NCI-H460 (cell line): ENCODE results near the gene TYRO3. TPM values are rescaled to one million over a fixed set of nuclear protein-coding genes. Genes with fewer than 3 reads are reported as not detected.

Experiments used
- DNase-seq: peaks from one replicate; pipeline ENCODE4 v3.0.0-alpha.2; 2016; ENCODE audit warnings: low read depth; ENCODE audit errors: extremely low read depth
- polyA plus RNA-seq: library from polyadenylated mRNA; depleted of rRNA; stranded (reverse); fragments of >200 nt; gene quantifications from 2 replicates; pipeline ENCODE4 v1.2.3, GENCODE V29; 2014; cell fraction: nucleus; rRNA removed
- total RNA-seq: library from RNA; depleted of rRNA; stranded (reverse); fragments of >200 nt; shearing (Covaris generic); gene quantifications from 2 replicates; pipeline ENCODE4 v1.2.3, GENCODE V29; 2014; rRNA removed

The TYRO3 gene
- 7.9 and 10.6 TPM in 2 replicates for total RNA-seq
- polyA plus RNA-seq, result 24.3 and 36.9 TPM in 2 replicates

DNA sequence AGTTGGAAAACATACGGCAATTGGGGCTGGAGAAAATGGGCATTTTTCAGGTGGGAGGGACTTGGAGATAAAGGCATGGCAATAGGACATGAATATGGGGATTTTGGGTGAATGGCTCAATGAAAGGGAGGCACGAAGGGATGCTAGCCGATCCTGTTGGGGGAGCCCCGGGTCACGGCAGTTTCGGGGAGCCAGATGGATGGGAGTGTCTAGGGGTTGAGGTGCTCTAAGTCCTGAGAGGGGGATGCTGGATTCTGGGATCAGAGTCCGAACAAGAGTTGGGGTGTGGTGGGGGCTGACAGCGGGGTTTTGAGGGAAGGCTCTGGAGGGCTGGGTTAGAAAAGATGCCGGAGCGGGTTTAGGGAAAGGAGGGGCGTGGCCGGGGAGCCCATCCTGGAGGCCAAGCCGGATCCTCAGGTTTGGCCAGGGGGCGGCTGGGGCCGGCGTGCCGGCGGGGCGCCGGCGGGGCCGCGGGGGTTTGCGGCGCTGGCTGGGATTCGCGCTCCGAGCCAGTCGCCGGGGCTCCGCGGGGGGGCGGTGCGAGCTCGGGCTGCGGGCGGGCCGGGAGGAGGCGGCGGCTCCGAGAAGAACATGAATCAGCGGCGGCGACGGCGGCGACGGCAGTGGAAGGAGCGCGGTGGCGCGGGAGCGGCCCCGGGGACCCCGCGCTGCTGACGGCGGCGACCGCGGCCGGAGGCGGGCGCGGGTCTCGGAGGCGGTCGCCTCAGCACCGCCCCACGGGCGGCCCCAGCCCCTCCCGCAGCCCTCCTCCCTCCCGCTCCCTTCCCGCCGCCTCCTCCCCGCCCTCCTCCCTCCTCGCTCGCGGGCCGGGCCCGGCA lies at the start of gene TYRO3:
TSS of gene TYRO3 (plus strand) at position 813 of the 839 bp plus-strand sequence. CDS start 46 bp downstream, outside the sequence.
- peak; percentile 36 for DNase-seq

DNA sequence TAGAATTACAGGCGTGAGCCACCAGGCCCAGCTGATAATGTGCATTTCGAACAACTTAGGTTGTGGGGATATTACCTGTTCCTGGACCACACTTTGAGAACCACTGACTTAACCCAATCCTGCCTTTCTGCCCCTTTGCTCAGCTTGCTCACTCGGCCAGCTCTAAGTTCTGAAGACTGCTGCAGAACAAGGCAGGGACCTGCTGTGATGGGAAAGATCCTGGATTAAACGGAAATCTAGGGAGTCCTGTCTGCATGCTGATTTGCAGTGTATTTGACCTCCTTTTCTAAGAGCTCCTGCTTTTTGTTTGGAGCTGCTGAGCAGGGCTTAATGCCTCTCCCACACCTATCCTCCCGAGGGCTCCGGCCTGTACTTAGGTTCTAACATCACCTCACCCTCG lies 48.3 kb upstream of the TYRO3 start:
- DNase-seq, result no peak

DNA sequence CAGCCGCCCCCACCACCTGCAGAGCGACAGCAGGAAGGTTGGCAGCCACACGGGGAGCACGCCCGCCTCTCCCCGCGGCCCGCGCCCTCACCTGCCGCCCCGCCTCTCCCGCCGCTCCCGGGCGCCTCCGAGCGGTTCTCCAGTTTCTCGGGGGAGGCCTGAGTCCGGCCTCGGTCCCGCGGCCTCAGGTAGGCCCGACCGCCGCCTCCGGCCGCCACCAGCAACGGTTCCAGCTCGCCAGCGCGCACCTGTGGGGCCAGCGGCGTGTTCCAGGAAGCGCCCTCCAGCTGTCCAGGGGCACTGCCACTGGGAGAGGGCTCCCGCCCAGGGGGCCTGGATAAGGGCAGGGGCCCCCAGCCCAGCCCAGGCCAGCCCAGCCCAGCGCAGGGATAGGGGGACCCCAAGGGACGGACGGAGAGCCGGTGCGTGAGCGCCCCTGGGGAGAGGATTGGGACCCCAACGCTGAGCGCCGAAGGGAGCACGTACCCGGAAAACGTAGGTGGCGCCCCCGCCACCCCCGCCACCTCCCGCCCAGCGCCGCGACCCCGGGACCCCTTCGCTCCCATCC lies 47.6 kb upstream of the TYRO3 start:
- DNase-seq, result no peak

DNA sequence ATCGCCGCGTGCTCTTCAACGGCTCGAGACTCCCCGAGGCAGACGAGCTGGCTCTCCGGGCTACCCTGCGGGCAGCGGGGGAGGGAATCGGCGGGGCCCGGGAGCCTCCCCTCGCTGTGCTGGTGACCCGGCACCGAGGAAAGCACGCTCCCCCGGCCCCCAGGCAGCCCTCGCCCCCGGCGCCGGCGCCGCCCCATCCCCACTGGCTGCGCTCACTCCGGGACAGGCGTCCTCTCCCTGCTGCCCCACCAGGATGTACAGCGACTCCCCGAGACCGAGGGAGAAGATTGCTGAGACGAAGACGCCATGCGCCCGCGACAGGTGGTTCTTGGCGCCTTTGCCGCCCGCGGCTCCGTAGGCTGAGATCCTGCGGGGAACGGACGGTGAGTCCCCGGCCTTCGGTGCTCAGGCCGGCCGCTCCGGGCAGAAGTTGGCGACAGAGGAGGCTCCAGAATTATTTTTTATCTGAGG lies 47.1 kb upstream of the TYRO3 start:
- no peak for DNase-seq

DNA sequence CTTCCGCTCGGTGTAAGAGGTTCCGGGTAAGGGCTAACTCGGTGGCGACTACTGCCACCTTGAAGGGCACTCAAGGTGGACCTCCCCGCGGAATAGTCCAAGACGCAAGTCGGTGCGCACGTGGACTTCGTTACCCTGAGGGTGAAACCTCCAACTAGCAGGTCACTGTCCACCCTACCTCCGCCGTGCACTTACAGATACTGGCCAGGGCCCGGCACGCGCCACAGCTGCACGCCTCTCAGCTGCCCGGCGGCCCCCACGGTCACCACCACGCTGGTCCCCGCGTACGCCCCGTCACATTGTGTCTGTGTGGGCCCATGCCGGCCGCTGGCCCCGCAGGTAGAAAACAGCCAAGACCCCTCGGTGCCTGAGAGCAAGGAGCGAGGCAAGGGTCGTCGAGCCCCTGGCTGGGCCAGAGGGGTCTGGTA lies 46.5 kb upstream of the TYRO3 start:
- no peak for DNase-seq

DNA sequence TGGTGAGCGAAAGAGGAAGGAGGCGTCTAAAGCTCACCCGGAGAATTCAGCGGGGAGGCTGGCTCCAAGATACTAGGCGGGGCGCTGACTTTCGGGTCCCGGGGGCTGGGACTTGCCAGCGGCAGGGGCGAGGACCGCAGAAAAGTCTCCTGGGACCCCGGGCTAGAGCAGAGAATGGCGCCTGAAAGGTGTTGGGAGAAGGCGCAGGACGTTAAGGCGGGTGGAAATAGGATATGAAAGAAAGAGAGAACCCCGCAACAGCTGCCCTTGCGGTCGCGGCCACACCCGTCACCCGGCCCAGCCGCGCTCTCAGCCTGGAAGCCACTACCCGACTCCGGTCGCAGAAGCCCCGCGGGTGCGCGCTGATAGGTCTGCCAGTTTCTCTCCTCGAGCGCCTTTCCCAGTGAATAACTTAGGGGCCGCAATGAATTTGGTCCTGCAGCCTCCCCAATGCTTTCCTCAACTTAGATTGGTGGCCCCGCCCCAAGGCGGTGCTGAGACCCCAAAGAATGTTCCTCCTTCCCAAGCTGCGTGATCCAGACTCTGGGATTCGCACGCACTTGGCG lies 46.0 kb upstream of the TYRO3 start:
- no peak for DNase-seq

DNA sequence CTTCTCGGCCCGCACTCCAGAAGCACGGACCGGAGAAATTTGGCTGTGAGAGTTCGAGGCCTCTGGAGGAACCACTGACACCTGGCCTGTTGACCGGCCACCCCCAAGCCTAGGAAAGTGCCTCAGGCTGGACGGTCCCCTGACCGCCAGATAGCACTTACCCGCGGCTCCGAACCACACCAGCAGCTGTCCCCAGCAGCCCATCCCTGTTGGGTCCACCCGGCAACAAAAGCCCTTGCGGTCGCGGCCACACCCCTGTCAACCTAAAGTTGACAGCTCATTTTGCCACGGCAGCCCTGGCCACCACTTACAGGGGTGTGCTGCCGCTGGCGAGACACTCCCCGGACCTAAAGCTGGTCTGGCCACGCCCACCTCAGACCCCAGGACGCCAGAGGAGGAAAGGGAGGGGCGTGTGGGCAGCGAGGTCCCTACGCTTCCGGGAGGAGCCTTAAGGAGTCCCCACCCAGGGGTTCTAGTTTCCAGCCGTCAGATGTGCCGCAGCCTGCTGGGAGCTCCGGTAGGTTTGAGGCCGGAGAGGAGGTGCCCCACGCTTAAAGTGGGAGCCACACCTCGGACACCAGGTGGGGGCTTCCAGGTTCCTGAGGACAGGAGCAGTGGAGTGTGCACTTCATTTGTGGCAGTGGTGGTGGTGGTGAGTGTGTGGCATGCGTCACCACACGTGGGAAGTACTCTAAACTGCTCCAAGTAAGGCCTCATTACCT lies 45.3 kb upstream of the TYRO3 start, which contains the start of gene LTK:
TSS of gene LTK (minus strand) at position 322 of the 722 bp plus-strand sequence. CDS start at position 204, 118 bp downstream.
- no peak for DNase-seq

DNA sequence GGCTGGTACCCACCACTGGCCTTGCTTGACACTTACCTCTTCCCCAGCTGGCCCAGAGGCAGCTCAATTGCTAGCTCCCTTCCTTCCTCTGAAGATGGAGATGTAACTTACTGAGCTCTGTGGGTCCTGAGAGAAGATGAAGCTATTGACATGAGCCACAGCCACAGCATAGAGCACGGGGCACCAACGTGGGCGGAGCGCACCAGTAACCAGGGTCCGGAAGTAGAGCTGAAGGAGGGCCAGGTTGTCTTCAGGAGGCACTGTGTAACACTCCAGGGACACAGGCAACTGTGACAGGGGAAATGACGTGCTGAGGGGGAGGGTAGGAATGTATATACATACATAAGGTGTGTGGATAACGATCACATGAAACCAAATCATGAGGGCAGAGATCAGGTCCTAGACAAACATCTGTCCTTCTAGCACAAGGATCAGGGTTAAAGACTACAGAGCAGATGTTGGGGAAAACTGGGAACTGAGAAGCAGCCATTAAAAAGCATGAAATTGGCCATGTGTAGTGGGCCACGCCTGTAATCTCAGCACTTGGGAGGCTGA lies 41.0 kb upstream of the TYRO3 start:
- DNase-seq, result no peak

DNA sequence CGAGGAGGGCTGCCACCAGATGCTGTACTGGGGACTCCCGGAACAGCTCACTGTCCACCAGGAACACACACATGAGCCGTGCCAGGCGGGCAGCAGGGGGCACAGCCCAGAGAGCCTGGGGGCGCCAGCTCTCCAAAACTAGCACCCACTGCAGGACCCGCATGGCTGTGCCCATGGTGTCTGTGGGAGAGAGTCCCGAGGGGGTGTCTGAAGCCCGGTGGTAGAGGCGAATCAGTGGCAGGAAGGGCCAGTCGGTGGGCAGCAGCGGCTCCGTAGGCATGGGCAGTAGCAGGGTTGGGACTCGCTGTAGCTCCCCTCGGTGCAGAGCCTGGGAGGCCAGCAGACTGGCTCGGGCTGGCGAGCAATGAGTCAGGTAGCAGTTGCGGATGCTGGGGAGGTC lies 38.4 kb upstream of the TYRO3 start:
- no peak for DNase-seq

DNA sequence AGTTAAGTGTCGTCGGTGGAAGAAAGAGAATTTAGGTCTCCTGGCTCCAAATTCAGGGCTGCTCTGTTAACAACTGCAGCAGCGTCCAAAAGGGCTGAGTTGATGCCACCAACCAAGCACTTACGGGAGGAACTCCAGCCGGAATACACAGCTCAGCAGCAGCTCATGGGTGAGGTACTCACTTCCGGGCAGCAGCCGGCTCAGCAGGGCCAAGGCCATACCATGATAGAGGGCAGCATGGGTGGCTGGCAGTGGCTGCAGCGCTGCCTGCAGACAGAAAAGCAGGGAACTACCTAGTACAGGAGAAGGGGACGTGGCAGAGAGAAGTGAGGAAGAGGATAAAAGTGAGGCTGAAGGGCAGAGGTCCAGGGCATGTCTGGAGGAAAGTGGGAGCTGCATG lies 37.4 kb upstream of the TYRO3 start:
- no peak for DNase-seq

DNA sequence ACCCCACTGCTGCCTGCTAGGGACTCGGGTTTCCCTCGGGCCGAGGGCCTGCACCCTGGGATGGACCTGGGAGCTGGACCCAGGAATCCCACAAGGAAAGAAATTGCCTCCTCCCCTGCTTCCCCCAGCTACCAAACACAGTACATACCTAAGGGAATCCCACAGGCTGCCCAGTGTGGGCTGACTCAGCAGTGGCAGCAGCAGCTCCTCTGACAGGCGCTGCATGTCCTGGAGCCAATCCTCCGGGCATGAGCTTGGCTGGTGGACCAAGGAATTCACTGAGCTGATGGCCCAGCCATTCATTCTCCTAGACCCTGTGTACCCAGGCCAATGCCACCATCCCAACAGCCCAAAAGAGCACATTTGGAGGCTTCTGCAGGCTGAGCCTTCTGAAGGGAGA lies 35.9 kb upstream of the TYRO3 start:
- no peak for DNase-seq

DNA sequence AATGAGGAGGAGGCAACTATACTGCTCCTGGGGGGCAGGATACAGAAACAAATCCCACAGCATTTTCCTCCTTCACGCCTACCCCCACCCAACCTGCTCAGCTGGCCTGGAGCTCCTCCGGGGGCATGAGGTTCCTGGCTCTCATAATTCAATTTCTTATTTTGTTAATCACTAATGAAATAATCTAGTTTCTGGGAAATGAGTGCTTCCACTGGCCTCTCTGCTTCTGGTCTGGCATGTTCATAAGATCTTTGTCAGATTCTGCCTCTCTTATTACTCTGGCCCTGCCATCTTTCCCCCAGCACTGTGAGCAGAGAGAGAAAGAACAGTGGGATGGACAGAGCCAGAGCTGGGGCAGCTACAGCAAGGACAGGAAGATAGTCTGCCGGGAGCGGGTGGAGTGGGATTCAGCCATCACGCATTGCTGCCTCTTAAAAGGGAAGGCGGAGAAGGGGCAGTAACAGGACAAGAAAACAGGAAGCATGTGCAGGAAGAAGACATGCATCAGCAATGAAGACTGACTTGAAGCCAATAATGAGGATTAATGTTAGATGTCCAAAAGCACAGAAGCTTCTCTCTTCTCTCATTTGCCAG lies 28.6 kb upstream of the TYRO3 start:
- no peak for DNase-seq

DNA sequence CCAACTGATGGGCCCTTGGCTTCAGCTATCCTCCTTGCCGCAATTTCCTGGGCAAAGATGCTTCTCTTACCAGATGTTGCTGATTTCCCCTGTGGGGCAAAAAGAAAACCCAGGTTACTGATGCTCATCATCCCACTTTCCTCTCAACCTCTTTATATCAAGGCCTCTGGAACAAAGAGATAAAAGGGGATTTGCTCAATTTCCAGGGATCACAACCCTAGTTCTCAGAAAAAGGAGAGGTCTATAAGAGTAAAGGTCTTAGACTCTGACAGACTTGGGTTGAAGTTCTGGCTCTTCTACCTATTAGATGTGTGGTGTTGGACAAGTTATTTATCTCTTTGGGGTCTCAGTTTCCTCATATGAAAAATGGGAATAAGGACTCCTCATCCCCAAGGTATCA lies 23.5 kb upstream of the TYRO3 start:
- DNase-seq, result no peak

DNA sequence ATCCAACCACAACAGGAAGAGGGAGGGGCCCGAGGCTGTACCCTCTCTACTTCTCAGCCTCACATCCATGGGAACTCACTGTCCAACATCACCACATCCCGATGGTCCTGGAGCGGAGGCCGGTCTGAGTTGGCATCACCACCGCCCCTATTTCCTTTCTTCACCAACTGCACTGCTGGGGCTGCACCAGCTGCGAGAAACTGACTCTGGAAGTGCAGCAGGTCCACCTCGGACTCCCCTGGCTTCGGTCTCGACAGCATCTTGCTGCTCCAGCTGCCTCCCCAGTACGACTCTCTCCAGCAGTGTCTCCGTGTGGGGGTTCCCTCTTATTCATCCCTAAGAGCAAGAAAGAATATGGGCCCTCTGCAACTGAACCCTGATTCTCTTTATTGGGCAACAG lies 22.1 kb upstream of the TYRO3 start:
- no peak for DNase-seq

DNA sequence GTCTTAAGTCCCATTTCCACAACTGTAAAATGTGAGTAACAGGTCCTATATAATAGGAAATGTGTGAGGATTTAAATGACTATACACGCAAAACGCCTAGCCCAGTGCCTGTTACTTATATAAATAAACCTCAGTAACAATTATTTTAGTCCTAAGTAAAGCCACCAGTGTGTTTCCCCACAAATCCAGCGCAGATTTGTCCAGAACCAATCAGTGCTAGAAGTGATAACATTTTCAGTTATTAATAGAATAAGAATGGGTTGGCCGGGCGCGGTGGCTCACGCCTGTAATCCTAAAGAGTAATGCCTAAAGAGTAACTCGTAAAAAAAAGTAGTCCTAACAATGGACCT lies 15.5 kb upstream of the TYRO3 start:
- DNase-seq, result no peak

DNA sequence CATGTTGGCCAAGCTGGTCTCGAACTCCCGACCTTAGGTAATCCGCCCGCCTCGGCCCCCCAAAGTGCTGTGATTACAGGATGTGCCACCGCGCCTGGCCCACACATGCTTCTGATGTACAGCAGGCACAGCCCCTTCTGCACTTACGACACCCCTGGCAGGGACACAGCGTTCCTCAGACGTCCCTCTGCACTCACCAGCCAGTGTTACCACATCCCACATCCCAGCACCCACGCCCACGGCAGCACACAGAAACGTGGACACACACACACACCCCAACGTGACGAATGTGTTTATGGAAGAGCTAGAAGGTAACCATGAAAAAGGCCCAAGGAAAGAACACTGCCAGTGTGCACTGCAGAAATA lies 14.4 kb upstream of the TYRO3 start:
- DNase-seq, result no peak

DNA sequence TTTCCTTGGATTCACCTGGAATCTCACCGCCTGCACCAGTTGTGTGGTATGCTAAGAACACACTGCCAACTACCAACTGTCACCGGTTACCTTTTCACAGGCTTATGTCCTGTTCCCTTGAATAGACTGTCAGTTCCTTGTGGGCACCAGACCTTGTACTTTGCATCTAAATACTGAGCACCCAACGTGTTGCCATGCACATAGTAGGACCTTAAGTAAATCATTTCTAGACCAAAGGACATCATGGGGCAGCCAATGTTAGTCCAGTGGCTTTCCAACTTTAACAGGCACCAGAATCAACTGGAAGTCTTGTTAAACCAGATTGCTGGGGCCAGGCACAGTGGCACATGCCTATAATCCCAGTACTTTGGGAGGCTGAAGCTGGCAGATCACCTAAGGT lies 13.8 kb upstream of the TYRO3 start:
- no peak for DNase-seq

DNA sequence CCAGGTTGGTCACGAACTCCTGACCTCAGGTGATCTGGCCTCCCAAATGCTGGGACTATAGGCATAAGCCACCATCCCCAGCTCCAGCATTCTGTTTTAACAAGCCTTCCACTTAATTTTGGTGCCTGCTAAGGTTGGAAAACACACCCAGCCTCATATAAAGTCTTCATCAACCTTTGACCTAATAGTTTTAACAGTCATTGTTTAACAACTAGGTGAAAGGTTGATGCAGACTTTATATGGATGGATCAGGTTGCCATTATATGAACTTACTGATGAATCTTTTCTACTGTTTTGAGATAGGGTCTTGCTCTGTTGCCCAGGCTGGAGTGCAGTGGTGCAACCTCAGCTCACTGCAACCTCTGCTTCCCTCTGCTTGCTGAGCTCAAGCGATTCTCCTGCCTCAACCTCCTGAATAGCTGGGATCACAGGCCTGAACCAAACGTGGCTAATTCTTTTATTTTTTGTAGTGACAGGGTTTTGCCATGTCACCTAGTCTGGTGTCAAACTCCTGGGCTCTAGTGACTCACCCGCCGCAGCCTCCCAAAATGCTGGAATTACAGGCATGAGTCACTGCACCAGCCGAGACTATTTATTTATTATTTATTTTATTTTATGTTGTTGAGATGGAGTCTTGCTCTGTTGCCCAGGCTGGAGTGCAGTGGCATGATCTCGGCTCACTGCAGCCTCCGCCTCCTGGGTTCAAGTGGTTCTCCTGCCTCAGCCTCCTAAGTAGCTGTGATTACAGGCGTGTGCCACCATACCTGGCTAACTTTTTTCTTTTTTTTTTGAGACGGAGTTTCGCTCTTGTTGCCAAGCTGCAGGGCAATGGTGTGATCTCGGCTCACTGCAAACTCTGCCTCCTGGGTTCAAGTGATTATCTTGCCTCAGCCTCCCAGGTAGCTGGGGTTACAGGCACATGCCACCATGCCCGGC lies 11.9 kb upstream of the TYRO3 start:
- DNase-seq, result no peak

DNA sequence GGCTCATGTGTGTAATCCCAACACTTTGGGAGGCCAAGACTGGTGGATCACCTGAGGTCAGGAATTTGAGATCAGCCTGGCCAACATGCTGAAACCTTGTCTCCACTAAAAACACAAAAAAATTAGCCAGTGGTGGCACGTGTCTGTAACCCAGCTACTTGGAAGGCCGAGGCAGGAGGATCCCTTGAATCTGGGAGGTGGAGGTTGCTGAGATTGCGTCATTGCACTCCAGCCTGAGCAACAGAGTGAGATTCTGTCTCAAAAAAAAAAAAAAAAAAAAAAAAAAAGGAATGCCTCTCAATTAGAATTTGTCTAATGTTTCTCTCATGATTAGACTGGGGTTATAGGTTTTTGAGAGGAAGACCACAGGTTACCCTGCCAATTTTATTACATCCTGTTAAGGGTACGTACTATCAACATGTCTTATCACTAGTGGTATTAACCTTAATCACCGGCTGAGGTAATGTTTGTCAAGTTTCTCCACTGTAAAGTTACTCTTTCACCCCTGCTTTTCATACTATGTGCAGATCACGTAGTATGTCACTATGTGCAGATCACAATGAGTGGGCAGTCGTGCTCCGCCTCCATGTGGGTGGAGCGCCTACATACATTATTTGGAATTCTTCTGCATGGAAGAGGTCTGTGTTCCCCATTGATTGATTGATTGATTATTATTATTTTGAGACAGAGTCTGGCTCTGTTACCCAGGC lies 8.8 kb upstream of the TYRO3 start:
- DNase-seq, result no peak
